H54 (cell line): ENCODE measurements around the gene CALU.
A peak's percentile ranks its signal among the peaks of the same experiment; 100 is the strongest.

Experiments used
- DNase-seq: peaks from one replicate; pipeline ENCODE4 v3.0.0; 2011; ENCODE audit warnings: low spot score, mixed read lengths; ENCODE audit not compliant: insufficient read length
- FAIRE-seq: peaks from 3 replicates; lab custom pipeline; 2011; peaks lifted over from hg19 to GRCh38; lab: Jason Lieb, UNC
- POLR2A ChIP-seq: IDR thresholded peaks from 2 replicates; pipeline ENCODE4 v1.6.1; 2011; ENCODE audit warnings: low read depth, mild to moderate bottlenecking, low read length

The CALU gene

DNA sequence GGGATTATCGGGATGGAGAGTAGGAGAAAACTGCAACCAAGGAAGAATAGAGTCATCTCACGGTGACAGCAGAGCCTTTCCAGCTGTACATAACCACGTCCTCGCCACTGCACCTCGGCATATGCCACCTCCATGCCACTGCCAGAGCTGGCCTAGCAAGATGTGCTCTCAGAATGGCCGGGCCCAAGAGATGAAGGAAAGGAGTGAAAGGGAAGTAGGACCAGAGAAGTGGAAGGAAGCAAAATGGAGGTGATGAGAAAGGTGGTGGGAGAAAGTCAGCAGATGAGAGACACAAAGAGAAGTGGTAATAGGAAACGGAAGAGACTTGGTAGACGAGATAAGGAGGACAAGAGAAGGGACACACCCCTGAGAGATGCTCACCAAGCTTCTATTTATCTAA lies 8.0 kb upstream of the CALU start:
- no peak for TF ChIP-seq POLR2A

DNA sequence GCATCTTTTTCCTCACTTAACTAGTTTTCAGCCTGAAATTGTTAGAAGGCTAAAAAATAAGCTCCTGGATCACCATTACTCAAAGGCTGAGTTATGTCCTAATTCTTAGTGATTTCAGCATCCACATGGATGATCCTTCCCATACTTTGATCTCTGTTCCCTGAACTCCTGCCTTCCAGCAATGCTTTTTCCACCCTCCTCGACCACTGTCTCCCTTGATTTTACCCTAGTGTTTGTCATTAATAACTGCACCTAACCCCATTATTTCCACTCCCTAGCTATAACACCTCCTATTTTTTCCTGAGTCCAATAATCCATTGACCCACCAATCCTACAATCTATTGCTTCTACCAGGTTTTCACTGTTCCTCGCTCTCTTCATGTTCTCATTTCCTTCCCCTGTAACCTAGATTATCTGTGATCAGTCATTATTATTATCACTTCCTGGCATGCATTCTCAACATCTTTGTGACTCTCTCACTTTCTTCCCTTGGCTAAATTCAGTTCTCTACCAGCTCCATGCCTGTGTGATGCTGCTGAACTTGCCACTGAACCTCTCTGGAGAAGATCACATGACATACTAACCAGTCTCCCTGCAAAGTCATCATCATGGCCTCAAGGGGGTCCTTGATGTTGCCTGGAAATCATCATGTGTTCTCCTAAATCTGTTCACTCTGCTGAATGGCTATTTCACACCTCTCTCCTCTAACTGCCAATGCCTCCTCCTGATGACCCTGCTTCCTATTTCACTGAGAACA lies 6.5 kb upstream of the CALU start:
- no peak for FAIRE-seq
- no peak for TF ChIP-seq POLR2A
- no peak for DNase-seq

More for the DNA sequence above, 8.0 kb upstream of the CALU start:
- no peak for FAIRE-seq
- no peak for DNase-seq

DNA sequence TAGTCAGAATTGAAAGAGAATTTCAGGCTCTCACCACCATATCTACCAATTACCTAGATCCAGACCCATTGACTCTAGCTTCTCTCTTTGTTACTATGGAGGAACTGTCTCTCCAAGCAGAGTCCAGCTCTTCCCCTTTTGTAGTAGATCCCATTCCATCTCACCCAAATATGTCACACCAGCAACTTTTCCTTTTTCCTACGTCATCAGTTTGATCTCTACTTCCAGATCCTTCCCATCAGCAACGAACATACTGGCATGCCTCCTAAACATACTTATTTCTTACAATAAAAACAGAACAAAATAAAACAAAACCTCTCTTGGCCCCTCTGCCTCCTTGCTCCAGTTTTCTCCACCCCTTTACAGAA lies 5.9 kb upstream of the CALU start:
- no peak for FAIRE-seq
- no peak for TF ChIP-seq POLR2A
- DNase-seq, result no peak

DNA sequence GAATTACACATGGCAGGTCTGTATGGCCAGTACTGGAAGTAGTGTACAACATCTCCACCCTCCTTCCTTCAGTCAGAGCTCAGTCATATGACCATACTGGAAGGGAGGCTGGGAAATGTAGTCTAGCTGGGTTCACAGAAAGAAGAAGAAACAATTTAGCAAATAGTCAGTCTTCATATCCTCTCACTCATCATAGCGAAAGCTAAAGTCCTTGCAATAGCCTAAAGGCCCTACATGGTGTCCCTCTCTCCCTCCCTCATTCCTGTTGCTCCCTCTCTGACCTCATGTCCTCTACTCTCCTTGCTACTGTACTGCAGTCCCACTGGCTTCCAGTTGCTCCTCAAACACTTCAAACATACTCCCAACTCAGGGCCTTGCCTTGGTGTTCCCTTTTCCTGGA lies 4.3 kb upstream of the CALU start:
- no peak for TF ChIP-seq POLR2A
- no peak for DNase-seq

DNA sequence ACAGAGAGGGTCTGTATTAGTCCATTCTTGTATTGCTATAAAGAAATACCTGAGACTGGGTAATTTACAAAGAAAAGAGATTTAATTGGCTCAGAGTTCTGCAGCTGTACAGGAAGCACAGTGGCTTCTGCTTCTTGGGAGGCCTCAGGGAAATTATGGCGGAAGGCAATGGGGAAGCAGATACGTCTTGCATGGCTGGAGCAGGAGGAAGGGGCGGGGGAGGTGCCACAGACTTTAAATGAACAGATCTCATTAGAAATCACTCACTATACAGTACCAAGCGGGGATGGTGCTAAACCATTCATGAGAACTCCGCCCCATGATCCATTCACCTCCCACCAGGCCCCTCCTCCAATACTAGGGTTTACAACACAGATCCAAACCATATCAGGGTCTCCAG lies 3.7 kb upstream of the CALU start:
- DNase-seq (no peak), FAIRE-seq (no peak)
- TF ChIP-seq POLR2A, result no peak

More for the DNA sequence above, 4.3 kb upstream of the CALU start:
- FAIRE-seq, result no peak

DNA sequence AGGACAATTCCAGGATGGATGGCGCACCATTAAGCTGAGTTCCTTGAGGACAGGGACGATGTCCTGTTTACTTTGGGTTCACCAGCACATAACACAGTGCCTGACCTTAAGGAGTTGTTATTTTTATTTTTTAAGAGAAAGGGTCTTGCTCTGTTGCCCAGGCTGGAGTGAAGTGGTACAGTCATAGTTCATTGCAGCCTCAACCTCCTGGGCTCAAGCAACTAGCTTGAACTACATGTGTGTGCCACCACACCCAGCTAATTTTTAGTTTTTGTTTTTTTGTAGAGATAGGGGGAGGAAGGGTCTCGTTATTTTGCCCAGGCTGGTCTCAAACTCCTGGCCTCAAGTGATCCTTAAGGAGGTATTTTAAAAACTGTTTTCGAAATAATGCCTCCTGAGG lies 1.7 kb upstream of the CALU start:
- no peak for FAIRE-seq
- DNase-seq, result no peak
- no peak for TF ChIP-seq POLR2A

DNA sequence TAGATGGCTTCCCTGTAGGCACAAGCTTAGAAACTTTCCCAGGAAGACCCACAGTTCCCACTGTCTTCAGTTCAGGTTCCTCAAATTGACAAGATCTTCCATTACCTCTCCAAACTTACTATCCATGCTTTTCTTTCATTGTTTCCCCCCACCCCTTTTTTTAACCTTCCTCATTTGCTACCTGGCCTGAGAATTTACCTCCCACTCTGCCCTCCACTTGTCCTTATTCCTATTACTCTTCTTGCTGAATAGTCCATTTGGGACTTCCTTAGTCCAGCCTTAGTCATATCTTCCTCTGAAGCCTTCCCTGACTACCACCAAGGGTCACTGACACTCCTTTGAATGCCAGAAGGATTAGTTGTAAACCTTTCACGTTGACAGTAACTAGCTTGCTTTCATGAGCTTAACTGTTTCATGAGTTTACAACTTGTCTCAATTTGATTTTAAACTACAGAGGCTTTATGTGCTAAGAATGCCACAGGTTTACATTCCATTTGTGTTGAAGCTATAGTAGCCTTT lies 1.2 kb upstream of the CALU start:
- FAIRE-seq (no peak), DNase-seq (peak; percentile 53)
- no peak for TF ChIP-seq POLR2A

DNA sequence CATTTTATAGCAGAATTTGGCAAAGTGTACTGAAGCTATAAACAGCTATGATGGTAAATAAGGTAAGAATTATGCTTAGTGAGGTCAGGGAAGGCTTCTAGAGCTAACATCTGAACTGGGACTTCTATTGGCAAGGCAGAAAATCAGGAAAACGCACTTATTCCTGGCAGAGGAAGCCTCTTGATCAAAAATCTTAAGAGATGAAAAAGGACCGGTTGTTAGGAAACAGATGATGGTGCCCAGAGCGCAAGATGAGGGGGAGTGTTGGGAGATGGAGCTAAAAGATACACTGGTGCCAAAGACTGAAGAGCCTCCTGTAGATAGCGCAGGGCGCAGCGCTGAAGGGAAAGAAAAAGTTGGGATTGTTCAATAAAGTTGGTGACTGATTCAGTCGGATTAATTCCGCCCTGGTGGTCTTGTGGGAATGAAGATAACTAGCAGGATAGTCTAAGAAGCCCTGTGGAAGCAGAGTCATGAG lies 550 bp upstream of the CALU start:
- FAIRE-seq (no peak), DNase-seq (no peak)
- no peak; the same call in none of the 2 replicates for TF ChIP-seq POLR2A

DNA sequence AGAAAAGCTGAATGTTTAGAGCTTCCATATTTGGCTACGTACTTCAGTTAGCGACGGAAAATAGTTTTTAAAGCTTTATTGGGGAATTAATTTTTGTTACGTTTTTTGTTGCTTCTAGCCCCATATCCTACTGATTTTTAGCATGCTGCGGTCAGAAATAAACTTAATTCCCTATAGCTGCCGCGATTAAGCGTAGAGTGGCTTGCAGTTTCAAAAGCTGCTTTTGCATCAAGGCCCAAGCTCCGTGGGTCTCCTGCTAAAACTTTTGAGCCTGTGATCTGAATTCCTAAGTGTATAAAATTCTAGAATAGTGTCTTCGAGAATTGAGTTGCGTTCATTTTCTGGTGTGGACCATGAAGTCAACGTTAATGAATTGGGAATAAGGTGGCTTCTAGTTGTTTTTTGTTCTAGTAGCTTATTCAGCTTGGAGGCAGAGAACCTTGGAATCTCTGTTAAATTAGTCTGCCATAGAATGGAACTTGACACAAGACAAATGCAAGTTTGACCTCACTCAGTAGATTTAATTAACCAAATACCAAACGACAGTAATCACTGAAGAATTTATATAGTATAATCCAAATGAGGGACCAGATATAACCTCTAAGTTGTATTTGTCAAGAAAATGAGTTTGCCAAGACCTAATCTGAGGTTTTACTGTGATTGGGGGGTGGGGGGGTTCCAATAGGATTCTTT lies 977 bp downstream of the CALU start:
- no peak for TF ChIP-seq POLR2A
- FAIRE-seq (no peak), DNase-seq (no peak)

DNA sequence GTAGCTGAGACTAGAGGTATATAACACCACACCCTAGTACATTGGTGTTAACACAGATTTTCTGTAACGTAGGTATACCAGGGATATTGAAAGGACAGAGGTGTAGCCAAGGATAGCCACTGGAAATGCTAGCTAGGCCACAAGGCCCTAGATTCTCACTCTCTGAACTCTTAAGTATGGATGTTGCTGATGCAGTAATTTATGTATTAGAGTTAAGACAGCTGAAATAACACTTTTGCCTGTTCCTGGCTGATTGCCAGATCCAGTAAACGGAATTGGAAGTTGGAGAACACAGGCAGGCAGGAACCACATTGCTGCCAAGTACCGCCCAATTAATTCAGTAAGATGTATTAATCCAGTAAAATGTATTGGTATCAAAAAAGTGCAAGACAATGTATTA lies 1.8 kb downstream of the CALU start:
- no peak for TF ChIP-seq POLR2A
- no peak for FAIRE-seq
- DNase-seq, result no peak

DNA sequence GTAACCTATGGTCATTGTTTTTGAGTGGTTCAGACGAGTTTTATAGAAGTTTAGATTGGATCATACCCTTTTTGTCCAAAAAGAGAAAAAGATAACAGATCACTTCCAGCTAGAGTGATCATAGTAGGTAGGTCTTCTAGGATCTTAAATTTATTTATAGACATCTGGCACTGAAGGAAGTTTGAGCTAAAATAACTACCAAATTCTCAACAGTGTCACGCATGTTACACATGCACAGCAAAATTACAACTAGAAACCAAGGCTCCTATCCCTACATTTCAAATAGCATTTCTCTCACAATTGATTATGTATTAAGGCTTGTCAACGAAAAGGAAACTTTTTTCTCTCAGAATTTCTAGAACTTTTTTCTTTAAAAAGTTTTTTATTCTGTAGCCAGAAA lies 2.3 kb downstream of the CALU start:
- TF ChIP-seq POLR2A, result no peak
- DNase-seq (no peak), FAIRE-seq (no peak)

DNA sequence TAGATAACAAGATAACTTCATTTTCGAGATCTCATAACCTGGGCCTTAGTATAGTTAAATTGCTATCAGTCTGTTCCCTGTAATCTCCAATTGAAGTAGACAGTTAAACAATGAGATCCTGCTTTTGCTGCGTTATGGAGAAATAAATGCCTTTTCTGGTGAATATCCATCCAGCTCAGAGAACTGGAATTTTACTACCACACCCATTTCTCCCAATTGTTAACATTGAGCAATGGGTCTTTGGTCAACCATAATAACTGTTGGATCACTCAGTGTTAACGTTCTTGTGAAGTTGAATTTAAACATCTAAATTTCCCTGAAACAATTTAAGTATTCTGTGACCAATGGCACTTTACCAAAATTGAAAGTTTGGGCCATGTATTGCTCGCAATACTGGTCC lies 3.0 kb downstream of the CALU start:
- DNase-seq (no peak), FAIRE-seq (no peak)
- no peak for TF ChIP-seq POLR2A

DNA sequence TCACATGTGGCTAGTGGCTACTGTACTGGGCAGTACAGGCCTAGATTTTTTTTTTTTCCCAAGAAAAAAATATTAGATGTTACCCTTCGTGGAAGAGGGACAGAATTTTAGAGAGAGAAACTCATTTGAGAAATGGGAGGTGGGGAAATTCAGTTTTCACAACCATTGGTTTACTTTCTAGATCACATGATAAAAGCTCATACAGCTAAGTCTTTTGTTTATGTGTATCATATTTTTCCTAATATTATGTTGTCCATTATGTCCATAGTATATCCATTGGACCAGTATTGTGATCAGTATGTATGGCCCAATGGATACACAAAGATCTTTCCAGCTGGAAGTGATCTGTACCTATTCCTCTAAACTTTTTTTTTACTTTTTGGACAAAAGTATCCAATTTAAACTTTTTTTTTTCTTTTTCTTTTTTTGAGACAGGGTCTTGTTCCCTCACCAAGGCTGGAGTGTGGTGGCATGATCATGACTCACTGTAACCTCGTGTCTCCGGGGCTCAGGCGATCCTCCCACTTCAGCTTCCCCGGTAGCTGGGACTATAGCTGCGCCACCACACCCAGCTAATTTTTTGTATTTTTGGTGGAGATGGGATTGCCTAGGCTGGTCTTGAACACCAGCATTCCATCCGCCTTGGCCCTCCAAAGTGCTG lies 4.1 kb downstream of the CALU start:
- TF ChIP-seq POLR2A, result no peak
- no peak for DNase-seq
- FAIRE-seq, result no peak

DNA sequence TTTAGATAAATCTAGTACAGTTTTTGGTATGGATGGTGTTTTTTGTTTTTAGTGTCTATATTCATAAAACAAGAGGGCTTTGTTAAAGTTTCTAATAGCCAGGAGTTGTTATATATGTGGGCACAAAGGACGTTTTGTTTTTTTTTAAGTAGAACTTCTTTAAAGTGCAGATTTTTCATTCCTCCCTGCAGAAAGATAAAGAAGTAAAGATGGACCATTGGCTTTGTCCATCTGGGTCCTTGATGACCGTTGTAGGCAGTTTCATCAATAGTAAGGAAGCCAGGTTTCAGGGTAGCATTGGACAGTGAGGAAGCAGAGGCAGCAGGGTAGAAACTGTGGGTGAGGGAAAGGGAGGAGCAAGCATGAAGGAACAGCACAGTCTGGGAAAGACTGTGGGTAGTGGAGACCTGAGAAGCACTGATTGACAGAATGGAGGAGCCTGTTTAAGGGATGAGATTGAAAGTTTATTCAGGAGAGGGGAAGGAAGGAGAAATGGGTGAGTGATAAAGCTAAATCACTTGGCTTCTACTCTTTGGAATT lies 5.3 kb downstream of the CALU start:
- no peak for TF ChIP-seq POLR2A
- DNase-seq (no peak), FAIRE-seq (no peak)
